ENCODE results near the gene VAV1.

The VAV1 gene

DNA sequence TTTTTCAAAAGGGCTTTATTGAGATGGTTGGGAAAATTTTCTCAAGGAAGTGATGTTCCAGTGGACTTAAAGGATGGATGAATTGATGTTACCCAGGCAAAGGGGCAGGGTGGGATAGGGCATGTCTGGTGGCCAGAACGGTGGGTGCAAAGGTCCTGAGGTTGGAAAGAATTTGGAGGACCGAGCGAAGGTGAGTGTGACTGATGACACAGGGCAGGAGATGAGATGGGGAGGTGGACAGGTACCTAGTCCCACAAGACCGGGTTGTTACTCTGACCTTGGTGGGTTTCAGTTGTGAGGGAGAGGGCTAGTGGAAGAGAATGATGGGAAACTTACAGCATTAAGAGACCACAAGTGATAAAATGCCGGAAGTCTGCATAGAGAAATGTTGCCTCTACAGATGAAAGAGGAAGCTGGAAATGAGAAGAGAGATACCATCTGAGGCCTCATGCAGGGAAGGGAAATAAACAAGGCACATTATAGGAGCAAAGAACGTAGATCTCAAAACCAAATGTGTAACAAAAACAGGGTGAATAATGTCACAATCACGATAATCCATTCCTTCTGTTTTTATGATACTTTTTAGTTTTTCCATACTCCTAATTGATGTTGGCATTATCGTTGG lies 119.4 kb downstream of the VAV1 start:
- no peak for DNase-seq (ENCODE audit: low read depth in 2 of 2)

DNA sequence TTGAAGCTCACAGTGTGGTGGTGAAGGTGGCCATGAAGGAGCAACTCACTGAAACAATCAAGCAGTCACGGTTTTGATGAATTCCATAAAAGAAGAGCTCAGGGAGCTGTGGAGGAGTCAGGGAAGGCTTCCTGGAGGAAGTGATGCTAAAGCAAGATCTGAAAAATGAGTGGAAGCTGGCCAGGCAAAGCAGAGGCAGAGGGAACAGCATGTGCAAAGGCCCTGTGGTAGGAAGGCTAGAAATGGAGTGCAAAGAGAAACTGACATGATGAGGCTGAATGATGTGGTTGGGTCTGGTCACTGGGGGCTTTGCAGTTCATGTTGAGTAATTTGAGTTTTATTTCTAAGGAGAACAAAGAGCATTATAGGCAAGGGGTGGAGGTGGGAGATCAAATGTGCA lies 121.8 kb downstream of the VAV1 start:
- no peak for DNase-seq (ENCODE audit: low read depth in 2 of 2)

DNA sequence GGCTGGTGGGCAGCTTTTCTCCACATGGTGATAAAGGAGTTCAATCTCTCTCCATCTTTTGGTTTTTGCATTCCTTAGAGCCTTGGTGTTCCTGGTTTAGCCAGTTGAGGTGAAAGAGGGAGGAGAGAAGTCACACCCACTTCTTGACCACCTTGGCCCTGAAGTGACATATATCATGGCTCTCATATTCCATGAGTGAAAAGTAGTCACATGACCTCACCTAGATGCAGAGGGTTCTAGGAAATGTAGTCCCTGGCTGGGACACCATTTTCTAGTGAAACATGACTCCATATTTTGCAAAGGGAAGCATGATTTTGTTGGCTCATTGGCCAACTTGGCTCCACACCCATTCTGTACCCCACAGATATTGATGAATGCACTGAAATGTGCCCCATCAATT lies 130.9 kb downstream of the VAV1 start:
- DNase-seq (ENCODE audit: low read depth in 2 of 2), result no peak

DNA sequence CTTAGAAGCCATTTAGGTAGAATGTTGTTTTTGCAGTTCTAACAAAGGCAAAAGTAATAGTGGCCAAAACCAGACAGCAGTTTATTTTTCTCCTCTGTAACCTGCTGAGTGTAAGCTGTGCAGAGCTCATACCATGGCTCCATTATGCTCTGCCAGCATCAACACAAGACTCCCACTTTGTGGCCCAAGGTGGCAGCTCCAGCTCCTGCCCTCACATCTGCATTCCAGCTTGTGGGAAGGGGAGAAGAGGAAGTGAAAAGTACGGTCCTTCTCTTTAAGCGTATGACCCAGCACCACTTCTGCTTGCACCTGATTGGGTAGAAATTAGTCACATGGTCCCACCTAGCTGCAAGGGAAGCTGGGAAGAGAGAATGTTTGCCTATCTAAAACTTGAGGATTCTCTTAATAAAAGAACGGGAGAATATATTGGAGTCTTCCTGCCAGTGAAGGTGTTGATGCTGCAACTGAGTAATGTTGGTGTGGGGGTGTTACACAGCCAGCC lies 134.1 kb downstream of the VAV1 start:
- DNase-seq (ENCODE audit: low read depth in 2 of 2), result no peak
